Heart left ventricle (tissue), 16 donors: ENCODE data around the gene HNRNPAB. TPM values are rescaled to one million over a fixed set of nuclear protein-coding genes. Genes with fewer than 3 reads are reported as not detected.

ENCODE experiments used
- ATAC-seq, 4 donors: fragments of 200-7000 bp; cut with Tn5 transposase; one replicate each; pipeline ENCODE4 v1.9.1; 2020 to 2022; ENCODE audit warnings: moderate library complexity in 4 of 4, mild to moderate bottlenecking in 3 of 4, moderate number of reproducible peaks in 1 of 4
- DNase-seq, 5 donors: peaks; one replicate each; pipeline ENCODE4 v3.0.0-alpha.2; 2020
- H3K27ac ChIP-seq, 12 donors: fragments of 200-600 bp; sonication (generic) in 4 of 12; one replicate each; pipeline versions ENCODE4 v1.5.0 to v1.8.0; 2016 to 2022; ENCODE audit warnings: mild to moderate bottlenecking in 2 of 12
- H3K27me3 ChIP-seq, 9 donors: fragments of 200-600 bp; sonication (generic) in 2 of 9; one replicate each; pipeline versions ENCODE4 v1.5.1 to v1.8.0; 2016 to 2022; ENCODE audit warnings: mild to moderate bottlenecking in 3 of 9
- H3K36me3 ChIP-seq, 9 donors: fragments of 200-600 bp; sonication (generic) in 2 of 9; one replicate each; pipeline versions ENCODE4 v1.5.0 to v1.8.0; 2018 to 2022; ENCODE audit warnings: mild to moderate bottlenecking in 2 of 9
- H3K4me1 ChIP-seq, 12 donors: fragments of 200-600 bp; sonication (generic) in 4 of 12; one replicate each; pipeline versions ENCODE4 v1.5.0 to v1.8.0; 2016 to 2022; ENCODE audit warnings: mild to moderate bottlenecking in 3 of 12
- H3K4me3 ChIP-seq, 12 donors: fragments of 200-600 bp; sonication (generic) in 4 of 12; one replicate each; pipeline versions ENCODE4 v1.5.0 to v1.8.0; 2017 to 2022; ENCODE audit warnings: mild to moderate bottlenecking in 9 of 12, moderate library complexity in 4 of 12
- H3K9me3 ChIP-seq, 12 donors: fragments of 200-600 bp; sonication (generic) in 4 of 12; one replicate each; pipeline versions ENCODE4 v1.5.0 to v1.8.0; 2016 to 2022; ENCODE audit warnings: mild to moderate bottlenecking in 1 of 12
- POLR2A ChIP-seq, 2 donors: fragments of 450-650 bp; IDR thresholded peaks; one replicate each; pipeline ENCODE4 v1.6.1; 2017; ENCODE audit warnings: antibody characterized with exemption in 2 of 2, mild to moderate bottlenecking in 2 of 2, moderate library complexity in 2 of 2
- WGBS, 4 donors: extraction: QIAGEN DNeasy Blood & Tissue Kit in 2 of 4; methylation state at CpG; one replicate each; pipeline versions ENCODE4 v1.1.5 to v1.1.7; 2013 to 2018; 5-methylcytosine and 5-hydroxymethylcytosine counted together
- intact Hi-C, 10 donors: fragments of 100-400 bp; cut with DNase I; formaldehyde crosslinking; loops; one replicate each; pipeline versions ENCODE4 v1.11.1 to v1.14.2; 2022
- polyA plus RNA-seq, 2 donors: library from polyadenylated mRNA; stranded (reverse); fragments of 200-250 nt; gene quantifications; one replicate each; pipeline ENCODE4 v1.2.3, GENCODE V29; 2013
- total RNA-seq, 9 donors: library from RNA; depleted of rRNA in 2 of 9; stranded (reverse); fragments of >200 nt in 2 of 9; fragmentation: NEBNext Ultra II Directional in 3 of 9; extraction: Animal tissue kit (Norgen Biotek cat#: 25700) in 3 of 9; gene quantifications; one replicate each; pipeline versions ENCODE4 v1.1.0 to v1.2.4, GENCODE V29; 2016 to 2023
- TF ChIP-seq, protein P1 (sequence below), 12 donors: fragments of 200-600 bp; sonication (generic) in 4 of 12; IDR thresholded peaks; one replicate each; pipeline versions ENCODE4 v1.5.0 to v1.8.0; 2018 to 2022; ENCODE audit warnings: antibody characterized with exemption in 12 of 12, mild to moderate bottlenecking in 5 of 12
- donor health status: ischemic (EF 13 %, LVEDD 7.1; RV severe dilation, severe dysfunction).
- donor health status: healthy with polysubstance abuse.
- donor health status: DM: no; HTN: yes; CAD: no.
- donor health status: DM: no; HTN: no; CAD: no.
- donor health status: ischemic (EF 25% LVEDD 6.9; RV normal size, moderate dysfunction).
- donor health status: ischemic (EF 25% LVEDD 5.7; RV mildly dilated, moderate dysfunction).
- donor health status: healthy.
- donor health status: DM: yes; HTN: yes; CAD: no.
- donor health status: ischemic (EF 35%, LVEDD 5.7; RV mildly dilated, moderate dysfunction).
- donor health status: nonischemic (EF 11% LVEDD 7.7; RV severe dilation, severe dysfunction).
- donor health status: DM: yes; HTN: yes; CAD: no.
- donor health status: PGD.
- donor health status: ischemic (EF 29% LVEDD 5.4; RV normal size, mild dysfunction).
- donor health status: nonischemic (EF 23%, LVEDD 6.1; RV moderate dilation, normal function).

Gene HNRNPAB
- total and polyA plus RNA-seq, 11 donors, result 64.2 to 150 (median 86.6) TPM

DNA sequence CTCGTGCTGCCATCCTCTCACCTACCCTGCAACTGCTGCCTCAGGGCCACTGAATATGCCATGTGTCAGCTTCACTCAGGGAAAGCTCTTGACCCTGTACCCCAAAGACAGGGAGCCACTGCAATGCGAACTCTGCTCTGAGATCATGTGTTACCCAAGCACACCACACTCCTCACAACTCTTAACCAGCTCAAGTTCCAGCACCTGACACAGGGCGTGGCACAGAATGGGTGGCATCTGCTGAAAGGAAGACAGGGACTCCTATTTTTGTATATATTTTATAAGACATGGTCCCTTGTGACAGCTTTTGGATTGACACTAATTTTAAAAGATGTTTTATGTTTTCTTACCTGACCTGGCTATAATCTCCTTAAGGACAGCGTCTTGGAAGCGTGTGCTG is 17.5 kb downstream of the HNRNPAB start:
- Histone ChIP-seq H3K9me3 (no peaks in the 10 kb centered on the region), H3K4me3 (no peak overlapping the region), H3K27ac (peak overlapping the region in 1 of 12 donors; percentile 27), H3K27me3 (no peaks in the 10 kb centered on the region), H3K36me3 (peaks cover 0 to 89% (median 47%) of the 10 kb centered on the region in 9 donors), H3K4me1 (peaks cover 0 to 19% (median 0%) of the 10 kb centered on the region in 12 donors)
- ATAC-seq (no peak), DNase-seq (peak in 1 of 5 donors; percentile 10)
- no peak for TF ChIP-seq POLR2A (IDR thresholded peaks at IDR 0.05)
- TF ChIP-seq, protein P1, sequence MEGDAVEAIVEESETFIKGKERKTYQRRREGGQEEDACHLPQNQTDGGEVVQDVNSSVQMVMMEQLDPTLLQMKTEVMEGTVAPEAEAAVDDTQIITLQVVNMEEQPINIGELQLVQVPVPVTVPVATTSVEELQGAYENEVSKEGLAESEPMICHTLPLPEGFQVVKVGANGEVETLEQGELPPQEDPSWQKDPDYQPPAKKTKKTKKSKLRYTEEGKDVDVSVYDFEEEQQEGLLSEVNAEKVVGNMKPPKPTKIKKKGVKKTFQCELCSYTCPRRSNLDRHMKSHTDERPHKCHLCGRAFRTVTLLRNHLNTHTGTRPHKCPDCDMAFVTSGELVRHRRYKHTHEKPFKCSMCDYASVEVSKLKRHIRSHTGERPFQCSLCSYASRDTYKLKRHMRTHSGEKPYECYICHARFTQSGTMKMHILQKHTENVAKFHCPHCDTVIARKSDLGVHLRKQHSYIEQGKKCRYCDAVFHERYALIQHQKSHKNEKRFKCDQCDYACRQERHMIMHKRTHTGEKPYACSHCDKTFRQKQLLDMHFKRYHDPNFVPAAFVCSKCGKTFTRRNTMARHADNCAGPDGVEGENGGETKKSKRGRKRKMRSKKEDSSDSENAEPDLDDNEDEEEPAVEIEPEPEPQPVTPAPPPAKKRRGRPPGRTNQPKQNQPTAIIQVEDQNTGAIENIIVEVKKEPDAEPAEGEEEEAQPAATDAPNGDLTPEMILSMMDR (IDR thresholded peaks at IDR 0.05), result no peak
- intact Hi-C loops, result no loop called here
- WGBS, 4 donors, result 77 to 96% (median 86%) methylated on average over 4 to 5 of the region's 5 CpGs

DNA sequence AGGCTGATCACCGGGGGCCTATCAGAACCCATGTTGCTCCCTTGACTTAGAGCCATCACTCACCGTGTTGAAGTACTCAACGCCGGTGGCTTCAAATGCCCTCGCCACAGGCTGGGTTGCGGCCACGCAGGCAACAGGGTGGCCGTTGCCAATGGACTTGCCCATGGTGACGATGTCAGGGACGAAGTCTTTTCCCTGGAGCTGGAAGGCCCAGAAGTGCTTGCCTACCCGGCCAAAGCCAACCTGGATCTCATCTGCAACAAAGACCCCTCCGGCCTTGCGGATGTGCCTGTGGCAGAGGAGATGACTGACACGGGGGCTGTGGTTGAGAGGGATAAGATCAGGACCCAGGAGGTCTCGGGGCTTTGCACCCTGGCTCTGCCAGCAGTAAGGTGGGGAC is 18.0 kb downstream of the HNRNPAB start:
- Histone ChIP-seq H3K27ac (no peak overlapping the region), H3K4me3 (no peak overlapping the region), H3K9me3 (no peaks in the 10 kb centered on the region), H3K36me3 (peaks cover 0 to 90% (median 47%) of the 10 kb centered on the region in 9 donors), H3K27me3 (no peaks in the 10 kb centered on the region), H3K4me1 (peaks cover 0 to 17% (median 0%) of the 10 kb centered on the region in 12 donors)
- DNase-seq (peak in 2 of 5 donors; percentile 13 to 19), ATAC-seq (no peak)
- intact Hi-C loops, result no loop called here
- 94 to 97% (median 97%) methylated on average over 9 to 15 of the region's 15 CpGs for WGBS, 4 donors
- no peak for TF ChIP-seq POLR2A (IDR thresholded peaks at IDR 0.05)
- TF ChIP-seq, protein P1 (IDR thresholded peaks at IDR 0.05), result no peak

DNA sequence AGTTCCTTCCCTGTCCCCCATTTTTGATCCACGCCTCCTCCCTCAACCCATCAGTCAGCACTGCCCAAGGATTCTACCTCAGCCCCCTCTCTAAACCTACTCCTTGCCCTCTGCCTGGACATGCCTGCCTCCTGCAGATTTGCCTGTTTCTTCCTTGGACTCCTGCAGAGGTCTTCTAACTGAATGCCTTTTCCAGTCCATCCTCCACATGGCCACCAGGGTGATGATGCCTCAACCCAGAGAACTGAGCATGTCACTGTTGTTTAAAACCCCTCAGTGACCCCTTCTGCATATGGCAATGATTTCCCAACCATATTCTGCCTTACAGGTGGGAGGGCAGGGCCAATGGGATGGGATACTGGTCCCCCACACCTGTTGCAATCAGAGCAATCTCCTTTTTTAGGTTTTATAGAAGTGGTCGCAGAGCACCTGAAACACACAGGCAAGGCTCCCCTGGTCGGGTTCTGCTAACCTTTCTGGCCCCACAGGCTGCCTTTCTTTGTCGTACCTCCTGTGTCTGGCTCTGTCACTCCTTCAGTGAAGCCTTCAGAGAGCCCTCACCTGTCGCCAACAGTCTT is 19.0 kb downstream of the HNRNPAB start:
- DNase-seq, result peak in 1 of 5 donors; percentile 18
- Histone ChIP-seq H3K9me3 (no peaks in the 10 kb centered on the region), H3K27ac (no peak overlapping the region), H3K4me1 (peaks cover 0 to 17% (median 0%) of the 10 kb centered on the region in 12 donors), H3K4me3 (no peak overlapping the region), H3K36me3 (peaks cover 0 to 98% (median 52%) of the 10 kb centered on the region in 9 donors), H3K27me3 (no peaks in the 10 kb centered on the region)
- ATAC-seq, result no peak
- intact Hi-C loops, result no loop called here
- TF ChIP-seq POLR2A (IDR thresholded peaks at IDR 0.05), result no peak
- TF ChIP-seq, protein P1 (IDR thresholded peaks at IDR 0.05), result no peak
- WGBS, 4 donors, result 82 to 93% (median 90%) methylated on average over 5 of the region's 5 CpGs

DNA sequence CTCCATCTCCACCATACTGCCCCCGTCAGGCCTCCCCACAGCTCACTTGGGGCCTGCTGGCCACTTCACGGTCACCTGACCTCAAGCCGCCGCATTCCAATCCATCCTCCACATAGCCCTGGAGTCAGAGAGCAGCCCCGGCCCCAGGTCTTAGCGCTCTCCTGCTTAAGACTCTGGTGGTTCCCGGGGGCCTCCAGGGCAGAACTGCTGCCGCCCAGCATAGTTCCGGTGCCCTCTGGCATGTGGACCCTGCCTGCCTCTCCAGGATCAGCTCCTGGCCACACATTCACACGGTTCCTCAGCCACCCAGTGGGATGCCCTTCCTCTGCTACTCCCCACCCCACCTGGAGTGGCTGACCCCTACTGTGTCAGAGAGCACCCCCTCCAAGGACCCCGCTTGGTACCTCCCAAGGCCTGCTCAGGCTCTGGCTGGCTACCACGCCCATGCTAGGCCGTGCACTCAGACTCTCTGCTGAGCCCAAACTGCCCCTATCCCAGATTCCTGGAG is 19.5 kb downstream of the HNRNPAB start:
- H3K36me3 ChIP-seq, result peaks cover 0 to 98% (median 52%) of the 10 kb centered on the region in 9 donors

More for the DNA sequence above, 19.5 kb downstream of the HNRNPAB start:
- H3K27ac ChIP-seq, result no peak overlapping the region
- TF ChIP-seq POLR2A (IDR thresholded peaks at IDR 0.05), result no peak
- TF ChIP-seq, protein P1 (IDR thresholded peaks at IDR 0.05), result no peak
- H3K9me3 ChIP-seq, result no peaks in the 10 kb centered on the region
- no peak overlapping the region for H3K4me3 ChIP-seq
- intact Hi-C loops, result no loop called here
- WGBS, 4 donors, result 57 to 60% (median 59%) methylated on average over 13 of the region's 13 CpGs
- DNase-seq (peak in 1 of 5 donors; percentile 22), ATAC-seq (peak in 3 of 4 donors; percentile 19 to 26 (median 23))
- H3K4me1 ChIP-seq, result peaks cover 0 to 17% (median 0%) of the 10 kb centered on the region in 12 donors
- no peaks in the 10 kb centered on the region for H3K27me3 ChIP-seq
